Activated naive CD4-positive, alpha-beta T cell treated with anti-CD3 and anti-CD28 coated beads, Interleukin-2, amount 50 U/mL, for 24 hours (primary cell): ENCODE results near the gene GLIS2.

Experiments used
- H3K27ac Mint-ChIP-seq: one replicate; pipeline ENCODE4 v1.8.0; 2021; ENCODE audit warnings: mild to moderate bottlenecking, mixed read lengths
- H3K27me3 Mint-ChIP-seq: one replicate; pipeline ENCODE4 v1.8.0; 2021; ENCODE audit warnings: mixed read lengths
- H3K36me3 Mint-ChIP-seq: one replicate; pipeline ENCODE4 v1.8.0; 2021; ENCODE audit warnings: mixed read lengths
- H3K4me1 Mint-ChIP-seq: one replicate; pipeline ENCODE4 v1.8.0; 2021; ENCODE audit warnings: mixed read lengths
- H3K4me3 Mint-ChIP-seq: one replicate; pipeline ENCODE4 v1.8.0; 2021; ENCODE audit warnings: mild to moderate bottlenecking, mixed read lengths
- H3K9me3 Mint-ChIP-seq: one replicate; pipeline ENCODE4 v1.8.0; 2021; ENCODE audit warnings: mixed read lengths

Gene GLIS2

DNA sequence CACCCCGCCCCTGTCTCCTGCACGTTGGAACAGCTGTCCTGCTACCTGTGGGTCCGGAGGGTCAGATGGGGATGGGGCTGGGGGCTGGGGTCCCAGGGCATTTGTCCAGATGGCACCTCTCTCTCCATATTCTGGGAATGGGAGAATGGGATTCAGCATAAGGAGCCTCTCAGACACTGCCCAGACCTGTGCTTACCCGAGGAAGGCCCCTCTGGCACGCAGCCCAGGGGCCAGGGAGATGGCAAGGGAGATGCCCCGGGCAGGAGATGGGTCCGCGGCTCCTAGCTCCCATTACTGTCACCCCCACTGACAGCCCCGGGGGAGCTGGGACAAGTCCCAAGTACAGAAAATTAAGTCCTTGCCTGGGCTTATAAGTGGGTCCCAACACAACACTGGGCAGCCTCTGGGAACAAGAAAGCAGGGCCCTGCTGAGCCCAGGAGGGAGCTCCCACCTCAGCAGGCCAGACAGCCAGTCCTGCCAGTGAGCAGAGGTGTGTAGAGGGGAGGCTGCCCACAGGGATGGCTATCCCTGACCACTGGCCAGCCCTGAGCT, 57.6 kb downstream of the GLIS2 start:
- Mint-ChIP-seq H3K27ac (no peak overlapping the region), H3K4me3 (no peak overlapping the region)

GRCh38 chr16:4373909-4374742, 58.3 kb downstream of the GLIS2 start:
- Mint-ChIP-seq H3K4me3 (no peak overlapping the region), H3K9me3 (no peaks in the 10 kb centered on the region), H3K27ac (no peak overlapping the region), H3K4me1 (peaks cover 17% of the 10 kb centered on the region), H3K36me3 (no peaks in the 10 kb centered on the region), H3K27me3 (no peaks in the 10 kb centered on the region)

More for the DNA sequence above, 57.6 kb downstream of the GLIS2 start:
- H3K4me1 Mint-ChIP-seq = peaks cover 17% of the 10 kb centered on the region
- H3K27me3 Mint-ChIP-seq = no peaks in the 10 kb centered on the region
- no peaks in the 10 kb centered on the region for H3K9me3 Mint-ChIP-seq
- no peaks in the 10 kb centered on the region for H3K36me3 Mint-ChIP-seq

DNA sequence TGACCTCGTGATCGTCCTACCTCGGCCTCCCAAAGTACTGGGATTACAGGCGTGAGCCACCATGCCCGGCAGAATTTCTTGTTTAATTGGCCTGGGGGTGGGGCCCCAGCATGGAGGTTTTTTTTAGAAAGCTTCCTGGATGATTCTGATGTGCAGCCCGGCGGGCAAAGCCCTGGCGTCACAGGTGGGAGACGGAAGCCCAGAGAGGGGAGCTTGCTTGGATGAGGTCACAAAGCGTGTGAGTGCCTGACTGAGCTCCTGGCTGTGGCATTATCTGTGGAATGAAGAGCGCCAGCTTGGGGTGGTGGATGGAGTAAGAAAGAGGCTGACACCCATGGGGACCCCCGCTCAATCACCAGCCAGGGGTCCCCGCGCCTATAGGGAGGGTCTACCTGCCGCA, 59.9 kb downstream of the GLIS2 start:
- Mint-ChIP-seq H3K4me1 (peaks cover 17% of the 10 kb centered on the region), H3K27me3 (no peaks in the 10 kb centered on the region), H3K27ac (no peak overlapping the region)

DNA sequence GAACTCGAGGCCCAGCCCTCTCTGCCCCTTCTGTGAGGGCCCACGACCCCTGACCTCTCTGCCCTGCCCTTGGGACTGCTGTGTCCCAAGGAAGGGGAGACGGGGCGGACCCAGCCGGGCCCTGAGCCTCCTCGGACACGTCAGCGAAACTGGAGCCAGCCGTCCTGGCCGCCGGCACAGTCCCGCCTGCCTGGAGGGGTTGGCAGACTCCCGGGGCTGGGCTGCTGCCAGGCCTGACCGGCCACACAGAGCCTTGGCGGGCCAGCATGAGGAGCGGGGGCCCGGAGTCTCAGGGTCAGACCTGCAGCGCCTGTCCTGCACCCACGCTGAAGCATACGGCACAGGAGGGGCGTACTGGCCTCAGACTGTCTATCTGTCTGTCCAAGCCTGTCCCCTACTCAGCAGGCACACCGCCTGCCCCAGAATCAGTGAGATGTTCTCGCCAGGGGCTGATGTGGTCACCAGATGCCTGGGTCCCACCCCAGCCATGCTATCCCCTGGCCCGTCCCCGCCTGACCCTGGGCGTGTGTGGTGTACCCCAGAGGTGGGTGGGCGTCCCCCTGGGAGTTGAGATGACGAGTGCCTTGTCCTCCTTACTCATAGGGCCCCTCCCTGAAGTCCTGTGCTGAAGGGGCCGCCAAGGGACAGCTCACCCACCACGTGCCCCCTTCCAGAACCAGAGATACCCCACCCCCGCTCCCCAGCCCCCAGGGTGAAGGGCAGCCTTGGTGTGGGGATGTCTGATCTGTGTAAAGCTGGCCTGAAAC, 60.4 kb downstream of the GLIS2 start:
- Mint-ChIP-seq H3K4me3 (no peak overlapping the region), H3K4me1 (peaks cover 17% of the 10 kb centered on the region), H3K27ac (no peak overlapping the region), H3K9me3 (no peaks in the 10 kb centered on the region), H3K27me3 (no peaks in the 10 kb centered on the region), H3K36me3 (no peaks in the 10 kb centered on the region)

More for the DNA sequence above, 59.9 kb downstream of the GLIS2 start:
- H3K36me3 Mint-ChIP-seq = no peaks in the 10 kb centered on the region
- no peaks in the 10 kb centered on the region for H3K9me3 Mint-ChIP-seq
- no peak overlapping the region for H3K4me3 Mint-ChIP-seq

DNA sequence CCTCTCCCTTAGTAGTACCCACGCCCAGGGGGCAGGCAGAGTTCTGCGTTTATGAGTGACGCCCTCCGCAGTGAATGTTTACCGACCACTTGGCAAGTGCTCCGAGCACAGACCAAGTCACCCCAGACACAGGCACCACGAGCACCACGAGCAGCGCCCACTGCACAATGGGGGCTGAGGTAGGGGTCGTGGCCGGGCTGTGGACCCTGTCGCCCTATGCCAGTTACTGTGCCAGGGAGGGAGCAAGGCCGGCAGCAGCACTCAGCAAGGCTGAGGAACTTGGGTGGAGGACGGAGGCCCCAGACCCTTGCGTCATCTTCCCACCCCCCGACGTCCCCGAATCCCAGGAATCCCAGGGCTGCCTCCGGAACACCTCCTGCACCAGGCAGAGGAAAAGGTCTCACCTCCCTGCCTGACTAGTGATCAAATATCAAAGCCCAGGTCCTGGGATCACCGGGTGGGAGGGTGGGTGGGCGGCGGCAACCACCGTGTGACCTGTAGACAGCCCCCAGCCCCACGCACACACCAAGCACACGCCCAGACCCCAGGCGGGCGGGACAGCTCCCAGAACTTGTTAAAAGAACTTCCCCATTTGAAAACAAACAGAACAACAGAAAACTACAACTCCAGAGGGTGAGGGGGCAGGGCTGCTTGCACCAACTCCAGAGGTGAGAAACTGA, 61.2 kb downstream of the GLIS2 start:
- Mint-ChIP-seq H3K27ac (no peak overlapping the region), H3K36me3 (no peaks in the 10 kb centered on the region), H3K4me3 (no peak overlapping the region), H3K4me1 (peaks cover 17% of the 10 kb centered on the region), H3K9me3 (no peaks in the 10 kb centered on the region), H3K27me3 (no peaks in the 10 kb centered on the region)

DNA sequence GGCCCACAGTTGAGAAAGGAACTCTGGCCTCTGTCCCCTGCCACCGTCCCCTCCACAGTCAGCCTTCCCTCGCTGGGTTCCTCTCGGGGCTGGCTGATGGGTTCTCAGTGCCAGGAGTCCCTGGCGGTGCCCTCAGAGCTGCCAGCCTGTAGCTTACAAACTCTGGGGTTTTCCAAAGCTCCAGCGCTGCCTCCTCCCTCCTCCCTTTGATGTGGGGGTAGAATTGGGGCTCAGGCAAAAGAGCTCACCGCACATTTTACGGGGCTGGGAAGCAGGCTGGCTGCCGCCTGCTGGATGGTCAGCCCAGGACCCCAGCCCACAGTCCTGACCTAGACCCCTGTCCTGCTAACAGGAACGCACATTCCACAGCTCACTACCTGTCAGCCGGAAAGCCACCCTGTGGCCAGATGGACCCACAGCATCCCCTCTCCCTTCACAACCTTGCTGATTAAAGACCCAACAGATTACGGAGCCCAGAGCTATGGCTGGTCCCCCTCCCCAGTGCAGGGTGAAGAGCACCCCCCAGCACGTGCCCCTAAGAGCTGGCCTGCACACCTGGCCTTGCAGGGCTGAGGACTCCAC, 61.8 kb downstream of the GLIS2 start:
- H3K4me3 Mint-ChIP-seq = no peak overlapping the region

GRCh38 chr16:4378161-4378666, 62.3 kb downstream of the GLIS2 start:
- no peaks in the 10 kb centered on the region for H3K36me3 Mint-ChIP-seq
- H3K4me3 Mint-ChIP-seq = no peak overlapping the region
- no peaks in the 10 kb centered on the region for H3K27me3 Mint-ChIP-seq
- H3K4me1 Mint-ChIP-seq = peaks cover 12% of the 10 kb centered on the region
- H3K27ac Mint-ChIP-seq = no peak overlapping the region
- no peaks in the 10 kb centered on the region for H3K9me3 Mint-ChIP-seq

More for the DNA sequence above, 61.8 kb downstream of the GLIS2 start:
- H3K27me3 Mint-ChIP-seq = no peaks in the 10 kb centered on the region
- peaks cover 16% of the 10 kb centered on the region for H3K4me1 Mint-ChIP-seq
- no peaks in the 10 kb centered on the region for H3K9me3 Mint-ChIP-seq
- H3K27ac Mint-ChIP-seq = no peak overlapping the region
- H3K36me3 Mint-ChIP-seq = no peaks in the 10 kb centered on the region

DNA sequence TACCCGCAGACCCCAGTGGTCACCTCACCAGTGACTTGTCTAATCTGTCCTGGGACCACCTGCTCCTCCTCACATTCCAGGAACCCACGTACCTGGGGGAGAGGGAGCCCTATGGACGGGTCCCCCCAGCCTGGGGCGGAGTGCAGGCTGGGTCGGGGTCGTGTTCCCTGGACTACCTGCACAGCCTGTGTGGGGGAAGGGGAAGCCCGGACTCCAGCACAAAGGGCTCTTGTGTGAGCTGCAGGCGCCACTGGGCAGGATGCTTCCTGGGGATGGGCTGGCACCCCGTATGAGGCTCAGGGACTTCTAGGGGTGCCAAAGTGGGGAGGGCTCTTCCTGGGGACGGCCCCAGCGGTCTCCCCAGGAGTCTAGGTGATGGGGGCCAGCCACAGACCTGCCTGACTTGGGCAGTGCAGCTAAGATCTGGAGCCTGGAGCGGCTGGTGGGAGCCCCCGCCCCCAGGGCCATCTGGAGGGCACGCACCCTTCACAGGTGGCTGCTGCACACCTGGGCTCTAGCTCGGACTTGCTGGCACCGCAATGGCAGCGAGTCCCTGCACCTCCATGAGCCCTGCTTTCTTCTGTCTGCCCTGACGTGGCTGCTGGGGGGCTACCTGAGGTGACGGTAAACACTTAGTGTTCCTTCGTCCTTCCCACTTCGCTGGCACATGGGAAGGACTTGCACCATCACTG, 63.3 kb downstream of the GLIS2 start:
- Mint-ChIP-seq H3K4me3 (no peak overlapping the region), H3K4me1 (peaks cover 12% of the 10 kb centered on the region), H3K36me3 (no peaks in the 10 kb centered on the region), H3K9me3 (no peaks in the 10 kb centered on the region), H3K27ac (no peak overlapping the region), H3K27me3 (no peaks in the 10 kb centered on the region)

- Mint-ChIP-seq H3K4me3 (no peak overlapping the region), H3K4me1 (peaks cover 8% of the 10 kb centered on the region), H3K27ac (no peak overlapping the region), H3K27me3 (no peaks in the 10 kb centered on the region), H3K36me3 (no peaks in the 10 kb centered on the region), H3K9me3 (no peaks in the 10 kb centered on the region)
These were observed 64.5 kb downstream of the GLIS2 start for GRCh38 chr16:4380119-4381063.

DNA sequence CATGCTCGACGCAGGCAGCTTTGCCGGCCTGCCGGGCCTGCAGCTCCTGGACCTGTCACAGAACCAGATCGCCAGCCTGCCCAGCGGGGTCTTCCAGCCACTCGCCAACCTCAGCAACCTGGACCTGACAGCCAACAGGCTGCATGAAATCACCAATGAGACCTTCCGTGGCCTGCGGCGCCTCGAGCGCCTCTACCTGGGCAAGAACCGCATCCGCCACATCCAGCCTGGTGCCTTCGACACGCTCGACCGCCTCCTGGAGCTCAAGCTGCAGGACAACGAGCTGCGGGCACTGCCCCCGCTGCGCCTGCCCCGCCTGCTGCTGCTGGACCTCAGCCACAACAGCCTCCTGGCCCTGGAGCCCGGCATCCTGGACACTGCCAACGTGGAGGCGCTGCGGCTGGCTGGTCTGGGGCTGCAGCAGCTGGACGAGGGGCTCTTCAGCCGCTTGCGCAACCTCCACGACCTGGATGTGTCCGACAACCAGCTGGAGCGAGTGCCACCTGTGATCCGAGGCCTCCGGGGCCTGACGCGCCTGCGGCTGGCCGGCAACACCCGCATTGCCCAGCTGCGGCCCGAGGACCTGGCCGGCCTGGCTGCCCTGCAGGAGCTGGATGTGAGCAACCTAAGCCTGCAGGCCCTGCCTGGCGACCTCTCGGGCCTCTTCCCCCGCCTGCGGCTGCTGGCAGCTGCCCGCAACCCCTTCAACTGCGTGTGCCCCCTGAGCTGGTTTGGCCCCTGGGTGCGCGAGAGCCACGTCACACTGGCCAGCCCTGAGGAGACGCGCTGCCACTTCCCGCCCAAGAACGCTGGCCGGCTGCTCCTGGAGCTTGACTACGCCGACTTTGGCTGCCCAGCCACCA, 65.4 kb downstream of the GLIS2 start:
- no peaks in the 10 kb centered on the region for H3K27me3 Mint-ChIP-seq
- H3K4me1 Mint-ChIP-seq = peaks cover 4% of the 10 kb centered on the region
- no peaks in the 10 kb centered on the region for H3K36me3 Mint-ChIP-seq
- no peak overlapping the region for H3K27ac Mint-ChIP-seq
- H3K9me3 Mint-ChIP-seq = no peaks in the 10 kb centered on the region
- H3K4me3 Mint-ChIP-seq = no peak overlapping the region

- Mint-ChIP-seq H3K36me3 (no peaks in the 10 kb centered on the region), H3K27ac (no peak overlapping the region), H3K9me3 (no peaks in the 10 kb centered on the region), H3K27me3 (no peaks in the 10 kb centered on the region), H3K4me1 (peaks cover 4% of the 10 kb centered on the region), H3K4me3 (no peak overlapping the region)
These were observed 66.3 kb downstream of the GLIS2 start for GRCh38 chr16:4381935-4382794.

DNA sequence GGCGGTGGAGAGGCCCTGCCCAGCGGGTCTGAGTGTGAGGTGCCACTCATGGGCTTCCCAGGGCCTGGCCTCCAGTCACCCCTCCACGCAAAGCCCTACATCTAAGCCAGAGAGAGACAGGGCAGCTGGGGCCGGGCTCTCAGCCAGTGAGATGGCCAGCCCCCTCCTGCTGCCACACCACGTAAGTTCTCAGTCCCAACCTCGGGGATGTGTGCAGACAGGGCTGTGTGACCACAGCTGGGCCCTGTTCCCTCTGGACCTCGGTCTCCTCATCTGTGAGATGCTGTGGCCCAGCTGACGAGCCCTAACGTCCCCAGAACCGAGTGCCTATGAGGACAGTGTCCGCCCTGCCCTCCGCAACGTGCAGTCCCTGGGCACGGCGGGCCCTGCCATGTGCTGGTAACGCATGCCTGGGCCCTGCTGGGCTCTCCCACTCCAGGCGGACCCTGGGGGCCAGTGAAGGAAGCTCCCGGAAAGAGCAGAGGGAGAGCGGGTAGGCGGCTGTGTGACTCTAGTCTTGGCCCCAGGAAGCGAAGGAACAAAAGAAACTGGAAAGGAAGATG, 67.0 kb downstream of the GLIS2 start:
- H3K9me3 Mint-ChIP-seq = no peaks in the 10 kb centered on the region
- peaks cover 2% of the 10 kb centered on the region for H3K4me1 Mint-ChIP-seq
- no peaks in the 10 kb centered on the region for H3K27me3 Mint-ChIP-seq
- H3K36me3 Mint-ChIP-seq = no peaks in the 10 kb centered on the region
- peak overlapping the region; percentile 12 for H3K27ac Mint-ChIP-seq
- no peak overlapping the region for H3K4me3 Mint-ChIP-seq
